ENCODE data around the gene UQCRQ.

Gene UQCRQ

DNA sequence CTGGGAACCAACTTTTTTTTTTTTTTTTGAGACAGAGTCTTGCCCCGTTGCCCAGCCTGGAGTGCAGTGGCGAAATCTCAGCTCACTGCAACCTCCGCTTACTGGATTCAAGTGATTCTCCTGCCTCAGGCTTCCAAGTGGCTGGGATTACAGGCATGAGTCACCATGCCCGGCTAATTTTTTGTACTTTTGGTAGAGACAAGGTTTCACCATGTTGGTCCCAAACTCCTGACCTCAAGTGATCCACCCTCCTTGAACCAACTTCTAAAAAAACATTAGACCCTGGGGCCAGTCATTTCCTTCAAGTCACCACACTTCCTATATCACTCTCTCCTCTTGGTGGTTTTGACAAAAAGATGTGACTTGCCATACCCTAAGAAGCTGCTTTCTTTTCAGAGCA lies 25.1 kb upstream of the UQCRQ start:
- no peak overlapping the region for H3K4me3 ChIP-seq (ENCODE audit: low read depth in 1 of 2, low read length in 1 of 2)
- no peaks in the 10 kb centered on the region for H3K4me1 ChIP-seq (ENCODE audit: control insufficient read depth in 1 of 2, insufficient read depth in 1 of 2, low read depth in 1 of 2, low read length in 1 of 2)
- TF ChIP-seq CTCF (IDR thresholded peaks at IDR 0.05): no peak
- H3K9me3 ChIP-seq: no peaks in the 10 kb centered on the region
- no peaks in the 10 kb centered on the region for H3K36me3 ChIP-seq
- peaks cover 42% of the 10 kb centered on the region for H3K27me3 ChIP-seq
- H3K27ac ChIP-seq: no peak overlapping the region

- no peaks in the 10 kb centered on the region for H3K9me3 ChIP-seq
- TF ChIP-seq CTCF (IDR thresholded peaks at IDR 0.05): no peak
These were observed 18.2 kb upstream of the UQCRQ start for GRCh38 chr5:132848270-132848669.

DNA sequence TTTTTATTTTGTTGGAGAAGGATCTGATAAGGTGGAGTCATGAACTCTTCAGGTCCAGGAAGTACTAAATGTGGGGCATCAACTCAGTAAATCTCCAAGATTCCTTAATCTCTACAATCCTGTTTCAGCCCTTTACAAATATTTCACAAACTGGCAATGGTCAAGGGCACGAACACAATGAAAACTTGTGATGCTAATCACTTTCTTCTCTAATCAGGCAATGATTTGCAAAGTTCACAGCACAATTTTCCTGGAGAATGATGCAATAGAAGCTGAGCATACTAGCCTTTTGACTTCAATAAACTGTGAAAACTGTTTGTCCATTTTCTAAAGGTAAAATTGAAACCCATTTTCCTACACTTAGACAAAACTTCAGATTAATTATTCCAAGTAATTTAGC lies 17.1 kb upstream of the UQCRQ start:
- Histone ChIP-seq H3K36me3 (no peaks in the 10 kb centered on the region), H3K4me1 (ENCODE audit: control insufficient read depth in 1 of 2, insufficient read depth in 1 of 2, low read depth in 1 of 2, low read length in 1 of 2) (no peaks in the 10 kb centered on the region), H3K9me3 (no peaks in the 10 kb centered on the region), H3K27me3 (no peaks in the 10 kb centered on the region), H3K27ac (no peak overlapping the region), H3K4me3 (ENCODE audit: low read depth in 1 of 2, low read length in 1 of 2) (no peak overlapping the region)
- TF ChIP-seq CTCF (IDR thresholded peaks at IDR 0.05): no peak

More at GRCh38 chr5:132848270-132848669, 18.2 kb upstream of the UQCRQ start:
- Histone ChIP-seq H3K27ac (no peak overlapping the region), H3K4me3 (ENCODE audit: low read depth in 1 of 2, low read length in 1 of 2) (no peak overlapping the region), H3K4me1 (ENCODE audit: control insufficient read depth in 1 of 2, insufficient read depth in 1 of 2, low read depth in 1 of 2, low read length in 1 of 2) (no peaks in the 10 kb centered on the region), H3K27me3 (no peaks in the 10 kb centered on the region), H3K36me3 (no peaks in the 10 kb centered on the region)

DNA sequence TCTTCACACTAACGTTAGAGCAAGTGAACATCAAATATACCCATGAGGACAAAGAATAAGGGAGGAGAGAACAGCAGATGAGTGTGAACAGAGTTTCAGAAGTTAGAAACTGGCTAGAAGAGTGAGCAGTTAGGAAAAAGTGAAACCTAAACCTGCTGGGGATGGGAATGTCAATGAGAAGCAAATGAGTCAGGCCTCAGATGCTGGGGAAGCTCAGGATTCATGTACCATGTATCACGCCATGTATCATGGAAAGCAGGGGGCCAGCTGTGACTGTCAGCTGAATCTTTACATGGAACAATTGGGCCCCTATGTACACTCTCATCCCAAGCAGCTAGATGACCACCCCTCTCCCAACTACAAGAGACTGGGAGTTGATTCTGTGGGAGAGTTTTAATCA lies 16.4 kb upstream of the UQCRQ start:
- H3K27ac ChIP-seq: no peak overlapping the region
- no peaks in the 10 kb centered on the region for H3K9me3 ChIP-seq
- no peak overlapping the region for H3K4me3 ChIP-seq (ENCODE audit: low read depth in 1 of 2, low read length in 1 of 2)
- no peaks in the 10 kb centered on the region for H3K4me1 ChIP-seq (ENCODE audit: control insufficient read depth in 1 of 2, insufficient read depth in 1 of 2, low read depth in 1 of 2, low read length in 1 of 2)
- H3K27me3 ChIP-seq: no peaks in the 10 kb centered on the region
- H3K36me3 ChIP-seq: no peaks in the 10 kb centered on the region
- no peak for TF ChIP-seq CTCF (IDR thresholded peaks at IDR 0.05)

GRCh38 chr5:132853323-132853722 lies 13.1 kb upstream of the UQCRQ start:
- H3K4me1 ChIP-seq (ENCODE audit: control insufficient read depth in 1 of 2, insufficient read depth in 1 of 2, low read depth in 1 of 2, low read length in 1 of 2): no peaks in the 10 kb centered on the region
- H3K27ac ChIP-seq: no peak overlapping the region
- TF ChIP-seq CTCF (IDR thresholded peaks at IDR 0.05): no peak
- no peaks in the 10 kb centered on the region for H3K27me3 ChIP-seq
- no peak overlapping the region for H3K4me3 ChIP-seq (ENCODE audit: low read depth in 1 of 2, low read length in 1 of 2)
- H3K36me3 ChIP-seq: no peaks in the 10 kb centered on the region
- no peaks in the 10 kb centered on the region for H3K9me3 ChIP-seq

DNA sequence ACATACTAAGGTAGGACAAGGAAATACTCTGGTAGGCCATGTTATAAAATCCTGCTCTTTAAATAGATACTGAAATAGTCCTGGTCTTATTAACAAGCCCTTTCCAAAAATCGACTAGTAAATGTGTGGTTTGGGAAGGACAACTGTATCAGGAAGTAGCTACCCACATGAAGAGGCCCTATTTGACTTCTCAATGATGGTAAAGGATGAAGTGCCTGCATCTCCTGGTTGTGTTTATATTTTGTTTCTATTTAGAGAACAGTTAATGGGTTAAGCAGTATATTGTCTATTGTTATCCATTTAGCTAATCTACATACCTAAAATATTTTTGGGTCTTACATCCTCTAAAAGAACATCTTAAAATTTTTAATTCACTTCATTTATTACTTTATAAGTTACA lies 12.7 kb upstream of the UQCRQ start:
- Histone ChIP-seq H3K36me3 (no peaks in the 10 kb centered on the region), H3K27ac (no peak overlapping the region), H3K4me3 (ENCODE audit: low read depth in 1 of 2, low read length in 1 of 2) (no peak overlapping the region), H3K9me3 (no peaks in the 10 kb centered on the region), H3K27me3 (peaks cover 4% of the 10 kb centered on the region), H3K4me1 (ENCODE audit: control insufficient read depth in 1 of 2, insufficient read depth in 1 of 2, low read depth in 1 of 2, low read length in 1 of 2) (no peaks in the 10 kb centered on the region)
- no peak for TF ChIP-seq CTCF (IDR thresholded peaks at IDR 0.05)

Measured in neutrophil (primary cell).